ENCODE measurements around the gene ACSM2B.
"Not testable (repeated sequence)": the region's sequence is repeated elsewhere in the genome, so short reads cannot be mapped to it uniquely, and the experiment has no call there.

ACSM2B gene

GRCh38 chr16:20595068-20595467 lies 18.9 kb upstream of the ACSM2B start:
- not testable (repeated sequence) for DNase-seq (ENCODE audit: low read depth, low spot score)

- DNase-seq (ENCODE audit: low read depth, low spot score), result not testable (repeated sequence)
Observed at GRCh38 chr16:20592780-20593179, 16.6 kb upstream of the ACSM2B start.

GRCh38 chr16:20589486-20589885 lies 13.3 kb upstream of the ACSM2B start:
- not testable (repeated sequence) for DNase-seq (ENCODE audit: low read depth, low spot score)

- not testable (repeated sequence) for DNase-seq (ENCODE audit: low read depth, low spot score)
Observed at GRCh38 chr16:20587645-20588074, 11.5 kb upstream of the ACSM2B start.

- DNase-seq (ENCODE audit: low read depth, low spot score), result not testable (repeated sequence)
Observed at GRCh38 chr16:20586716-20587115, 10.5 kb upstream of the ACSM2B start.

- not testable (repeated sequence) for DNase-seq (ENCODE audit: low read depth, low spot score)
Observed at GRCh38 chr16:20586112-20586511, 9.9 kb upstream of the ACSM2B start.

- not testable (repeated sequence) for DNase-seq (ENCODE audit: low read depth, low spot score)
Observed at GRCh38 chr16:20580487-20581259, 4.5 kb upstream of the ACSM2B start.

GRCh38 chr16:20578091-20578490 lies 1.9 kb upstream of the ACSM2B start:
- not testable (repeated sequence) for DNase-seq (ENCODE audit: low read depth, low spot score)

GRCh38 chr16:20569117-20569651 lies 7.0 kb downstream of the ACSM2B start:
- not testable (repeated sequence) for DNase-seq (ENCODE audit: low read depth, low spot score)

- DNase-seq (ENCODE audit: low read depth, low spot score), result no peak
Observed at GRCh38 chr16:20568404-20568803, 7.8 kb downstream of the ACSM2B start.

- DNase-seq (ENCODE audit: low read depth, low spot score), result no peak
Observed at GRCh38 chr16:20566864-20567263, 9.3 kb downstream of the ACSM2B start.

GRCh38 chr16:20565334-20565733 lies 10.8 kb downstream of the ACSM2B start:
- DNase-seq (ENCODE audit: low read depth, low spot score), result not testable (repeated sequence)

- not testable (repeated sequence) for DNase-seq (ENCODE audit: low read depth, low spot score)
Observed at GRCh38 chr16:20564218-20564617, 11.9 kb downstream of the ACSM2B start.

- DNase-seq (ENCODE audit: low read depth, low spot score), result not testable (repeated sequence)
Observed at GRCh38 chr16:20555628-20556027, 20.5 kb downstream of the ACSM2B start.

- DNase-seq (ENCODE audit: low read depth, low spot score), result not testable (repeated sequence)
Observed at GRCh38 chr16:20554689-20555088, 21.5 kb downstream of the ACSM2B start.

- DNase-seq (ENCODE audit: low read depth, low spot score), result not testable (repeated sequence)
Observed at GRCh38 chr16:20553493-20553892, 22.7 kb downstream of the ACSM2B start.

GRCh38 chr16:20546951-20547350 lies 29.2 kb downstream of the ACSM2B start:
- DNase-seq (ENCODE audit: low read depth, low spot score), result not testable (repeated sequence)

- not testable (repeated sequence) for DNase-seq (ENCODE audit: low read depth, low spot score)
Observed at GRCh38 chr16:20546278-20546853, 29.8 kb downstream of the ACSM2B start.

- DNase-seq (ENCODE audit: low read depth, low spot score), result not testable (repeated sequence)
Observed at GRCh38 chr16:20540603-20541316, 35.4 kb downstream of the ACSM2B start.

- no peak for DNase-seq (ENCODE audit: low read depth, low spot score)
Observed at GRCh38 chr16:20538687-20539086, 37.5 kb downstream of the ACSM2B start.

GRCh38 chr16:20538181-20538580 lies 38.0 kb downstream of the ACSM2B start:
- DNase-seq (ENCODE audit: low read depth, low spot score), result no peak

- DNase-seq (ENCODE audit: low read depth, low spot score), result not testable (repeated sequence)
Observed at GRCh38 chr16:20536669-20537068, 39.5 kb downstream of the ACSM2B start.

Data from iPS DF 19.7 (cell line).